SU-DHL-6 (cell line): Measurements from ENCODE around the gene CUBN.

Source experiments
- H2AFZ ChIP-seq: fragments of 200-600 bp; sonication (generic); 2 replicates; pipeline ENCODE4 v1.6.1; 2014; ENCODE audit warnings: low read depth, mild to moderate bottlenecking, moderate library complexity, mixed read lengths, antibody characterized with exemption, low read length; ENCODE audit not compliant: severe bottlenecking
- H3F3A ChIP-seq: fragments of 200-600 bp; shearing (Covaris generic); 2 replicates; pipeline ENCODE4 v1.6.0; 2016; ENCODE audit warnings: antibody characterized with exemption, mild to moderate bottlenecking; ENCODE audit not compliant: insufficient read depth
- H3K27ac ChIP-seq: fragments of 200-600 bp; sonication (generic); 2 replicates; pipeline ENCODE4 v1.5.1; 2016; ENCODE audit warnings: low read depth, mild to moderate bottlenecking, low read length, moderate library complexity, mixed read lengths
- H3K27me3 ChIP-seq: fragments of 200-600 bp; sonication (generic), shearing (Covaris generic); 2 replicates; pipeline ENCODE4 v1.6.0; 2014; ENCODE audit warnings: mild to moderate bottlenecking, low read length
- H3K36me3 ChIP-seq: fragments of 200-600 bp; sonication (generic); 2 replicates; pipeline ENCODE4 v1.6.1; 2014; ENCODE audit warnings: mild to moderate bottlenecking, low read length, mixed read lengths
- H3K4me2 ChIP-seq: fragments of 300-600, 200-600 bp; shearing (Covaris generic), sonication (generic); 2 replicates; pipeline ENCODE4 v1.6.0; 2014; ENCODE audit warnings: low read length, low read depth, mild to moderate bottlenecking; ENCODE audit not compliant: poor library complexity, severe bottlenecking
- H3K4me3 ChIP-seq: fragments of 200-600 bp; sonication (generic); 2 replicates; pipeline ENCODE4 v1.5.1; 2014; ENCODE audit warnings: antibody characterized with exemption, low read length, mild to moderate bottlenecking, mixed read lengths; ENCODE audit not compliant: insufficient read depth, poor library complexity, severe bottlenecking
- H3K79me2 ChIP-seq: fragments of 200-600 bp; sonication (generic); 2 replicates; pipeline ENCODE4 v1.6.1; 2014; ENCODE audit warnings: mild to moderate bottlenecking, low read length, moderate library complexity; ENCODE audit not compliant: insufficient read depth
- H3K9ac ChIP-seq: fragments of 200-600 bp; sonication (generic); 2 replicates; pipeline ENCODE4 v1.7.0; 2014; ENCODE audit warnings: mild to moderate bottlenecking, low read length
- H3K9me2 ChIP-seq: fragments of 200-600 bp; sonication (generic); replicated peaks from 2 replicates; pipeline ENCODE4 v1.6.1; 2014; ENCODE audit warnings: low read length; ENCODE audit not compliant: insufficient read depth
- H3K9me3 ChIP-seq: fragments of 200-600 bp; sonication (generic); 2 replicates; pipeline ENCODE4 v1.6.1; 2014; ENCODE audit warnings: low read length, mixed read lengths; ENCODE audit not compliant: insufficient read depth
- H4K20me1 ChIP-seq: fragments of 200-600 bp; sonication (generic); 2 replicates; pipeline ENCODE4 v1.6.1; 2014; ENCODE audit warnings: low read depth, mild to moderate bottlenecking, antibody characterized with exemption, low read length, moderate library complexity, mixed read lengths
- EZH2phosphoT487 ChIP-seq: fragments of 200-600 bp; sonication (generic), shearing (Covaris generic); conservative IDR thresholded peaks from 2 replicates; pipeline ENCODE4 v1.6.1; 2018; ENCODE audit warnings: mild to moderate bottlenecking, antibody characterized with exemption, low read length, moderate library complexity, mixed read lengths
- TF ChIP-seq, protein P1 (sequence below): fragments of 200-600 bp; sonication (generic); IDR thresholded peaks from one replicate; pipeline ENCODE4 v1.5.1; 2017; ENCODE audit warnings: antibody characterized with exemption, mild to moderate bottlenecking, low read length, moderate library complexity; ENCODE audit not compliant: insufficient read depth, poor library complexity, severe bottlenecking

Gene CUBN

DNA sequence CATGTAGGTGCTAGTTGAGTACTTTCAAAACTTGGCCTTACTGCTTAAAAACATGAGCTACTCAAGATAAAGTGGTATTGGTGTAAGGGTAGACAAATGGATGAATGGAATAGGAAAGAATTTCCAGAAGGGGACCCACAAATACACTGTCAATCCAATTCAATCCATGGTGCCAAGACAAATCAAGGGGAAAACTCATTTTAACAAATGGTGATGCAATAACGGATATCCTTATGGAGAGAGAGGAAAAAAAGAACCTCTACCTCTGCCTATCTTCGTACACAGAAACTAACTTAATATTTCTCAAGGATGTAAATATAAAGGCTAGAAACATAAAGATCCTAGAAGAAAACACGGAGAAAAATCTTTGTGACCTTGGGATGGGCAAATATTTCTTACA lies 188.5 kb downstream of the CUBN start:
- Histone ChIP-seq H3K9me2 (no peaks in the 10 kb centered on the region), H3K9me3 (no peaks in the 10 kb centered on the region), H3K36me3 (no peaks in the 10 kb centered on the region), H3K9ac (no peak overlapping the region), H3F3A (no peaks in the 10 kb centered on the region), H3K27me3 (no peaks in the 10 kb centered on the region), H3K27ac (no peak overlapping the region), H3K4me3 (no peak overlapping the region), H4K20me1 (no peaks in the 10 kb centered on the region), H2AFZ (no peak overlapping the region), H3K4me2 (no peak overlapping the region), H3K79me2 (no peaks in the 10 kb centered on the region)
- TF ChIP-seq EZH2phosphoT487 = no peak
- TF ChIP-seq, protein P1, sequence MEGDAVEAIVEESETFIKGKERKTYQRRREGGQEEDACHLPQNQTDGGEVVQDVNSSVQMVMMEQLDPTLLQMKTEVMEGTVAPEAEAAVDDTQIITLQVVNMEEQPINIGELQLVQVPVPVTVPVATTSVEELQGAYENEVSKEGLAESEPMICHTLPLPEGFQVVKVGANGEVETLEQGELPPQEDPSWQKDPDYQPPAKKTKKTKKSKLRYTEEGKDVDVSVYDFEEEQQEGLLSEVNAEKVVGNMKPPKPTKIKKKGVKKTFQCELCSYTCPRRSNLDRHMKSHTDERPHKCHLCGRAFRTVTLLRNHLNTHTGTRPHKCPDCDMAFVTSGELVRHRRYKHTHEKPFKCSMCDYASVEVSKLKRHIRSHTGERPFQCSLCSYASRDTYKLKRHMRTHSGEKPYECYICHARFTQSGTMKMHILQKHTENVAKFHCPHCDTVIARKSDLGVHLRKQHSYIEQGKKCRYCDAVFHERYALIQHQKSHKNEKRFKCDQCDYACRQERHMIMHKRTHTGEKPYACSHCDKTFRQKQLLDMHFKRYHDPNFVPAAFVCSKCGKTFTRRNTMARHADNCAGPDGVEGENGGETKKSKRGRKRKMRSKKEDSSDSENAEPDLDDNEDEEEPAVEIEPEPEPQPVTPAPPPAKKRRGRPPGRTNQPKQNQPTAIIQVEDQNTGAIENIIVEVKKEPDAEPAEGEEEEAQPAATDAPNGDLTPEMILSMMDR = no peak

DNA sequence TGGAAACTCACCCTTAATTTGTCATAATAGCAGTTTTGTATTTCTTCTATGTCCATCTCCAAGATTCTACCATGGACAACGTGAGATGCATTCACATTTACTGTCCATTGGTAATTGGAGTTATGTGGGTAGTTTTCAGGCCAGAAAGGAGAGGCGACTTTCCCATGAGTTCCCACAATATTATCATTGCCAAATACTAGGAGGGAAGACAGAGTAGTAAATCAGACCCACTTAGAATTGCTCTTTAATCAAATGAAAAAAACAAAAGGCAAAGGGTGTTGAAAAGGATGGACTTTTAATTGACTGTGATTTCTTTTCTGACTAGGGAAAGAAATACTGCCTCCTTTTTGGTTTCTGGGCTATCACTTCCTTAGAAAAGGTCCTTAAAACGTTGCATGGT lies 190.7 kb downstream of the CUBN start:
- Histone ChIP-seq H3K4me2 (no peak overlapping the region), H3K27me3 (no peaks in the 10 kb centered on the region), H3K36me3 (no peaks in the 10 kb centered on the region), H3K4me3 (no peak overlapping the region), H3K9me3 (no peaks in the 10 kb centered on the region), H2AFZ (no peak overlapping the region), H3F3A (no peaks in the 10 kb centered on the region), H3K79me2 (no peaks in the 10 kb centered on the region), H3K27ac (no peak overlapping the region), H4K20me1 (no peaks in the 10 kb centered on the region), H3K9me2 (no peaks in the 10 kb centered on the region), H3K9ac (no peak overlapping the region)
- no peak for TF ChIP-seq EZH2phosphoT487
- TF ChIP-seq, protein P1 = no peak

DNA sequence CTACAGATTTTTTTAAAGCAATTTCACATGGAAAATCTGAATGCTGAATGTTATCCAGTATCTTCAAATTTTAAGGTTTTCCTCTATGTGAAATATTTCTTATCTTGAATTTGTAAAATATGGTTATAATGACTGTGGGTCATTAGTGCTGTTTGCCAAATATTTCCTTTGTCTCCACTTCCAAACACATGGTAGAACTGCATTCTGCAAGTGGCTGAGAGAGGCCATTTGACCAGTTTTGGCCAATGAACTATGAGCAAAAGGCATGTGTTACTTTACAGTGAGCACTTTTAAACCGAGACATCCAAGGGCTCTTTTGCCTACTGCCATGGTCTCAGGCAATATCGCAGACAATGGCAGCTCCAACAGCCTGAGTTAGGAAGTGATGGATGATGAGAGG lies 195.2 kb downstream of the CUBN start:
- Histone ChIP-seq H3K27me3 (no peaks in the 10 kb centered on the region), H3F3A (no peaks in the 10 kb centered on the region), H3K9me3 (no peaks in the 10 kb centered on the region), H2AFZ (no peak overlapping the region), H3K9me2 (no peaks in the 10 kb centered on the region), H4K20me1 (no peaks in the 10 kb centered on the region), H3K4me2 (no peak overlapping the region), H3K79me2 (no peaks in the 10 kb centered on the region), H3K4me3 (no peak overlapping the region), H3K36me3 (no peaks in the 10 kb centered on the region), H3K9ac (no peak overlapping the region), H3K27ac (no peak overlapping the region)
- TF ChIP-seq, protein P1 = no peak
- TF ChIP-seq EZH2phosphoT487 = no peak

DNA sequence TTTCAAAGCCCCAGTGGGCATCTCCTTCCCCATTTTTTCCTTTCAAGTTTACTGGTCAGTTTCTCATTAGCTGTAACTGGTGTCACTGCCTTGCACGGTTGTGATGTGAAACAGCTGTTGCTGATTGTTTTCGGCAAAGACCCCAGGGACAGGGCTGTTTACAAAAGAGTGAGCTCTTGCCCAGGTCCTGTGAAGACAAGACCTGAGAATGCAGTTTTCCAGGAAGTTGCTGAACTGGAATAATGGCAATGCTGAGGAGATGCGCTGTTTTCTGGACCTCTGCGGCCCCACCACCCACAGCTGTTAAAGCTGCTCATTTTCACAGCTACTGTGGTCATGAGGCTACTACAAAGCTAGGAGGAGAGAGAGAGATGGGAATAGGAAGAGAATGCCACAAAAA lies 195.8 kb downstream of the CUBN start:
- Histone ChIP-seq H3K9me3 (no peaks in the 10 kb centered on the region), H2AFZ (no peak overlapping the region), H3F3A (no peaks in the 10 kb centered on the region), H3K79me2 (no peaks in the 10 kb centered on the region), H3K27me3 (no peaks in the 10 kb centered on the region), H3K27ac (no peak overlapping the region), H3K9me2 (no peaks in the 10 kb centered on the region), H3K4me2 (no peak overlapping the region), H4K20me1 (no peaks in the 10 kb centered on the region), H3K4me3 (no peak overlapping the region), H3K9ac (no peak overlapping the region), H3K36me3 (no peaks in the 10 kb centered on the region)
- TF ChIP-seq, protein P1 = no peak
- no peak for TF ChIP-seq EZH2phosphoT487
